Breast epithelium (tissue), 4 donors: ENCODE data around the gene CAV1. TPM values are rescaled to one million over a fixed set of nuclear protein-coding genes. Genes with fewer than 3 reads are reported as not detected.

Source experiments
- DNase-seq, 2 donors: peaks; one replicate each; pipeline ENCODE4 v3.0.0-alpha.2; 2019; ENCODE audit warnings: low spot score in 2 of 2
- H3K27ac ChIP-seq, 2 donors: fragments of 200-600 bp; sonication (generic) in 1 of 2; one replicate each; pipeline ENCODE4 v1.5.1; 2016 to 2019; ENCODE audit warnings: mild to moderate bottlenecking in 1 of 2
- H3K27me3 ChIP-seq, 2 donors: fragments of 200-600 bp; sonication (generic) in 1 of 2; one replicate each; pipeline versions ENCODE4 v1.5.1 to v1.6.0; 2017 to 2019; ENCODE audit warnings: control low read depth in 1 of 2, mild to moderate bottlenecking in 1 of 2
- H3K36me3 ChIP-seq: fragments of 200-600 bp; one replicate; pipeline ENCODE4 v1.5.1; 2019
- H3K4me1 ChIP-seq, 2 donors: fragments of 200-600 bp; sonication (generic); one replicate each; pipeline ENCODE4 v1.5.1; 2016 to 2019; ENCODE audit warnings: control low read depth in 1 of 2
- H3K4me3 ChIP-seq, 3 donors: fragments of 200-600 bp; sonication (generic); 1 replicate in 2 of 3; 2 replicates in 1 of 3; pipeline ENCODE4 v1.5.1; 2016 to 2019; ENCODE audit warnings: mild to moderate bottlenecking in 3 of 3, moderate library complexity in 2 of 3
- H3K9me3 ChIP-seq, 2 donors: fragments of 200-600 bp; sonication (generic) in 1 of 2; one replicate each; pipeline ENCODE4 v1.5.1; 2016 to 2019; ENCODE audit warnings: control low read depth in 1 of 2
- CTCF ChIP-seq, 3 donors: fragments of 450-650 bp; IDR thresholded peaks; one replicate each; pipeline ENCODE4 v1.5.1; 2016 to 2017; ENCODE audit warnings: antibody characterized with exemption in 3 of 3, mild to moderate bottlenecking in 3 of 3, moderate library complexity in 3 of 3
- POLR2A ChIP-seq: fragments of 450-650 bp; IDR thresholded peaks from one replicate; pipeline ENCODE4 v1.6.1; 2016; ENCODE audit warnings: antibody characterized with exemption, mild to moderate bottlenecking, moderate library complexity
- POLR2AphosphoS5 ChIP-seq, 3 donors: sonication (generic); formaldehyde crosslinking; IDR thresholded peaks; one replicate each; pipeline ENCODE4 v1.6.1; 2017; ENCODE audit warnings: antibody characterized with exemption in 3 of 3
- intact Hi-C: fragments of 100-400 bp; cut with DNase I; formaldehyde crosslinking; loops from one replicate; pipeline ENCODE4 v1.15.1; 2023; ENCODE audit warnings: low total_unique reads
- total RNA-seq, 3 donors: library from RNA; depleted of rRNA; stranded (reverse); fragments of >200 nt; gene quantifications; one replicate each; pipeline ENCODE4 v1.1.0, GENCODE V29; 2016

Gene CAV1
- total RNA-seq, 3 donors from 2014 or later: 117 to 729 (median 154) TPM

- no peak for TF ChIP-seq POLR2AphosphoS5 (IDR thresholded peaks at IDR 0.05)
- TF ChIP-seq POLR2A: no peak
- TF ChIP-seq CTCF (IDR thresholded peaks at IDR 0.05): no peak
- Histone ChIP-seq H3K4me1 (no peaks in the 10 kb centered on the region), H3K9me3 (no peaks in the 10 kb centered on the region), H3K4me3 (no peak overlapping the region), H3K36me3 (peaks cover 6% of the 10 kb centered on the region), H3K27me3 (no peaks in the 10 kb centered on the region), H3K27ac (no peak overlapping the region)
- intact Hi-C loops: no loop called here
- DNase-seq: no peak
Measured at GRCh38 chr7:116538138-116538537, 13.3 kb downstream of the CAV1 start.

GRCh38 chr7:116539879-116540278, 15.0 kb downstream of the CAV1 start:
- DNase-seq: no peak
- TF ChIP-seq CTCF (IDR thresholded peaks at IDR 0.05) (no peak), POLR2A (no peak), POLR2AphosphoS5 (IDR thresholded peaks at IDR 0.05) (no peak)
- H3K4me3 ChIP-seq: no peak overlapping the region
- no peaks in the 10 kb centered on the region for H3K4me1 ChIP-seq
- H3K27ac ChIP-seq: no peak overlapping the region
- H3K36me3 ChIP-seq: peaks cover 6% of the 10 kb centered on the region
- intact Hi-C loops: no loop called here
- no peaks in the 10 kb centered on the region for H3K9me3 ChIP-seq
- no peaks in the 10 kb centered on the region for H3K27me3 ChIP-seq

GRCh38 chr7:116540743-116541142, 15.9 kb downstream of the CAV1 start:
- TF ChIP-seq CTCF (IDR thresholded peaks at IDR 0.05) (no peak), POLR2AphosphoS5 (IDR thresholded peaks at IDR 0.05) (no peak), POLR2A (no peak)
- no peak overlapping the region for H3K27ac ChIP-seq
- peaks cover 6% of the 10 kb centered on the region for H3K36me3 ChIP-seq
- no peak overlapping the region for H3K4me3 ChIP-seq
- intact Hi-C loops: no loop called here
- H3K27me3 ChIP-seq: no peaks in the 10 kb centered on the region
- no peaks in the 10 kb centered on the region for H3K9me3 ChIP-seq
- no peaks in the 10 kb centered on the region for H3K4me1 ChIP-seq
- no peak for DNase-seq

- intact Hi-C loops: no loop called here
- TF ChIP-seq POLR2AphosphoS5 (IDR thresholded peaks at IDR 0.05) (no peak), CTCF (IDR thresholded peaks at IDR 0.05) (no peak), POLR2A (no peak)
- Histone ChIP-seq H3K4me3 (no peak overlapping the region), H3K9me3 (no peaks in the 10 kb centered on the region), H3K36me3 (peaks cover 6% of the 10 kb centered on the region), H3K27me3 (no peaks in the 10 kb centered on the region), H3K27ac (no peak overlapping the region), H3K4me1 (no peaks in the 10 kb centered on the region)
- no peak for DNase-seq
Measured at GRCh38 chr7:116541951-116542350, 17.1 kb downstream of the CAV1 start.

GRCh38 chr7:116542618-116543017, 17.8 kb downstream of the CAV1 start:
- intact Hi-C loops: no loop called here
- no peak overlapping the region for H3K27ac ChIP-seq
- H3K9me3 ChIP-seq: no peaks in the 10 kb centered on the region
- H3K27me3 ChIP-seq: no peaks in the 10 kb centered on the region
- DNase-seq: no peak
- no peaks in the 10 kb centered on the region for H3K4me1 ChIP-seq
- no peak for TF ChIP-seq POLR2AphosphoS5 (IDR thresholded peaks at IDR 0.05)
- no peak for TF ChIP-seq CTCF (IDR thresholded peaks at IDR 0.05)
- no peak for TF ChIP-seq POLR2A
- H3K4me3 ChIP-seq: no peak overlapping the region
- H3K36me3 ChIP-seq: peaks cover 6% of the 10 kb centered on the region
